Nephron (organoid): ENCODE results near the gene RPS28.
"Not testable (repeated sequence)": the region's sequence is repeated elsewhere in the genome, so short reads cannot be mapped to it uniquely, and the experiment has no call there.

Source experiments
- H3K27ac Mint-ChIP-seq, 3 experiments: 2 replicates each; pipeline ENCODE4 v1.8.0; 2020; ENCODE audit warnings: mixed read lengths in 3 of 3, mild to moderate bottlenecking in 2 of 3, moderate library complexity in 1 of 3
- H3K27me3 Mint-ChIP-seq: 2 replicates; pipeline ENCODE4 v1.8.0; 2021; ENCODE audit warnings: low read depth, mild to moderate bottlenecking, moderate library complexity, mixed read lengths
- H3K36me3 Mint-ChIP-seq: 2 replicates; pipeline ENCODE4 v1.8.0; 2020; ENCODE audit warnings: low read depth, mixed read lengths
- H3K4me1 Mint-ChIP-seq: 2 replicates; pipeline ENCODE4 v1.8.0; 2020; ENCODE audit warnings: mixed read lengths
- H3K4me3 Mint-ChIP-seq, 3 experiments: 2 replicates each; pipeline ENCODE4 v1.8.0; 2020; ENCODE audit warnings: mild to moderate bottlenecking in 3 of 3, mixed read lengths in 3 of 3, moderate library complexity in 2 of 3
- H3K9me3 Mint-ChIP-seq: 2 replicates; pipeline ENCODE4 v1.8.0; 2020; ENCODE audit warnings: mixed read lengths
- TF ChIP-seq, protein P1 (sequence below), 3 experiments: fragments of 200-600 bp; sonication (generic); IDR thresholded peaks; one replicate each; pipeline ENCODE4 v1.5.0; 2021; ENCODE audit warnings: antibody characterized with exemption in 3 of 3; ENCODE audit not compliant: unreplicated experiment in 3 of 3

RPS28 gene

DNA sequence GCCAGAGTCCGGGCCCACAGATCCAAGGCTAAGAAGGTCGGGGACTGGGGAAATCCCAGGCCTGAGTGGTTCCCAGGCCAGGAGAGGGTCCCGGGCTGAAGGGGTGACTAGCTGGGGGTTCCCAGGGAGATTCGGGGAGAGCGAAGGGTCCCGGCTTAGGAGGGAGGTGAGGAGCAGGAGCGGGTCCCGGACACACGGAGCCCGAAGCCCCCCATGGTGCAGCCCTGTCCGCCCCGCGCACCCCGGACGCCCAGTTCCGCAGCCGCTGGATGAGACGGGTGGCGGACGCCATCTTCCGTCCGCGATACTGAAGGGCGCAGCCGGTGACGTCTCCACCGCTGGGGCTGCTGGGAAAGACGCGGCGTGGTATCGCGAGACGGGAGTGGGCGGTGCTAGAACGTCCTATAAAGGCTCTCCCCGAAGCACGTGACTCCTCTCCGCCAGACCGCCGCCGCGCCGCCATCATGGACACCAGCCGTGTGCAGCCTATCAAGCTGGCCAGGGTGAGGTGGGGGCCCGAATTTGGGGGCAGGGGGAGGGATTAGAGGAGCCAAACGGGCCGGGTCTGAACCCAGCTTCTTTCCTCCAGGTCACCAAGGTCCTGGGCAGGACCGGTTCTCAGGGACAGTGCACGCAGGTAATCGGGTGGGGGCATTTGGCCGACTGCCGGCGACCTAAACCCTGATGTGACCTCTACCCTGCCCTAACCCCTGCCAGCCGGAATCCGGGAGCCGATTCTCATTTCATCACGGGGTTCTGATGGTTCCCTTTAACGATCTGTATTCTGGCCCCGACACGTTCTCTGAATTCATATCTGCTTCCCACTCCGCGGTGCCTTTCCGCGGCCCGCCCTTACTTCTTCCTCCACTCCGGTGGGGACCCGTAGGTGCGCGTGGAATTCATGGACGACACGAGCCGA is at the start of gene RPS28, which contains the start of gene NDUFA7:
RPS28 (plus strand) TSS at position 430 of the 919 bp plus-strand sequence; CDS start at position 465, 35 bp downstream.
NDUFA7 (minus strand) TSS at position 309 of the 919 bp plus-strand sequence; CDS start at position 292, 17 bp downstream.
- H3K9me3 Mint-ChIP-seq: no peaks in the 10 kb centered on the region
- H3K4me3 Mint-ChIP-seq: peak within 1 kb of the TSS; percentile 98 to 100 (median 99)
- H3K36me3 Mint-ChIP-seq: peaks cover 6% of the 10 kb centered on the region
- peak within 1 kb of the TSS; percentile 93 to 96 (median 94) for H3K27ac Mint-ChIP-seq
- TF ChIP-seq, protein P1, sequence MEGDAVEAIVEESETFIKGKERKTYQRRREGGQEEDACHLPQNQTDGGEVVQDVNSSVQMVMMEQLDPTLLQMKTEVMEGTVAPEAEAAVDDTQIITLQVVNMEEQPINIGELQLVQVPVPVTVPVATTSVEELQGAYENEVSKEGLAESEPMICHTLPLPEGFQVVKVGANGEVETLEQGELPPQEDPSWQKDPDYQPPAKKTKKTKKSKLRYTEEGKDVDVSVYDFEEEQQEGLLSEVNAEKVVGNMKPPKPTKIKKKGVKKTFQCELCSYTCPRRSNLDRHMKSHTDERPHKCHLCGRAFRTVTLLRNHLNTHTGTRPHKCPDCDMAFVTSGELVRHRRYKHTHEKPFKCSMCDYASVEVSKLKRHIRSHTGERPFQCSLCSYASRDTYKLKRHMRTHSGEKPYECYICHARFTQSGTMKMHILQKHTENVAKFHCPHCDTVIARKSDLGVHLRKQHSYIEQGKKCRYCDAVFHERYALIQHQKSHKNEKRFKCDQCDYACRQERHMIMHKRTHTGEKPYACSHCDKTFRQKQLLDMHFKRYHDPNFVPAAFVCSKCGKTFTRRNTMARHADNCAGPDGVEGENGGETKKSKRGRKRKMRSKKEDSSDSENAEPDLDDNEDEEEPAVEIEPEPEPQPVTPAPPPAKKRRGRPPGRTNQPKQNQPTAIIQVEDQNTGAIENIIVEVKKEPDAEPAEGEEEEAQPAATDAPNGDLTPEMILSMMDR (IDR thresholded peaks at IDR 0.05; ENCODE audit: unreplicated experiment in 3 of 3): no peak
- H3K27me3 Mint-ChIP-seq: no peaks in the 10 kb centered on the region
- H3K4me1 Mint-ChIP-seq: peaks cover 18% of the 10 kb centered on the region

DNA sequence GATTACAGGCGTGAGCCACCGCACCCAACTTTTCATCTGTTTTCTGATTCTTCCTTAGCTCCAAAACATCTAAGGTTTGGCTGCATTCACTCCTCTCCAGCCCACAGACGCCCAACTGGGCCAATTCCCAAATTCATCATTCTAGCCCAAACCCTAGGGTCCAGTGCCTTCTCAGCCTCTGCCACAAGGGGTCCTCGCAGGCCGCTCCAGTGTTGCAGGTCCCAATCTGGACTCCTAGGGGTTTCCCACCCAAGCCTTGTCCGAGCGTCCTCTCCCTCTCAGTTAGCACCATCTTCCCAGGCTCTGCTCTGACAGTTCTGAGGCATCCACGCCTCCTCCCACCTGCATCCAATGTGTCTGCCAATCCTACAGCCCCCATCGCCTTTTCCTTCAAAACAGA is 44.8 kb upstream of the RPS28 start:
- not testable (repeated sequence) for H3K4me1 Mint-ChIP-seq, H3K27me3 Mint-ChIP-seq, H3K27ac Mint-ChIP-seq, H3K36me3 Mint-ChIP-seq, H3K9me3 Mint-ChIP-seq, H3K4me3 Mint-ChIP-seq

DNA sequence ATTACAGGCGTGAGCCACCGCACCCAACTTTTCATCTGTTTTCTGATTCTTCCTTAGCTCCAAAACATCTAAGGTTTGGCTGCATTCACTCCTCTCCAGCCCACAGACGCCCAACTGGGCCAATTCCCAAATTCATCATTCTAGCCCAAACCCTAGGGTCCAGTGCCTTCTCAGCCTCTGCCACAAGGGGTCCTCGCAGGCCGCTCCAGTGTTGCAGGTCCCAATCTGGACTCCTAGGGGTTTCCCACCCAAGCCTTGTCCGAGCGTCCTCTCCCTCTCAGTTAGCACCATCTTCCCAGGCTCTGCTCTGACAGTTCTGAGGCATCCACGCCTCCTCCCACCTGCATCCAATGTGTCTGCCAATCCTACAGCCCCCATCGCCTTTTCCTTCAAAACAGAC is 30.0 kb upstream of the RPS28 start:
- not testable (repeated sequence) for H3K27ac Mint-ChIP-seq, H3K27me3 Mint-ChIP-seq, H3K4me3 Mint-ChIP-seq, H3K4me1 Mint-ChIP-seq, H3K9me3 Mint-ChIP-seq, H3K36me3 Mint-ChIP-seq

DNA sequence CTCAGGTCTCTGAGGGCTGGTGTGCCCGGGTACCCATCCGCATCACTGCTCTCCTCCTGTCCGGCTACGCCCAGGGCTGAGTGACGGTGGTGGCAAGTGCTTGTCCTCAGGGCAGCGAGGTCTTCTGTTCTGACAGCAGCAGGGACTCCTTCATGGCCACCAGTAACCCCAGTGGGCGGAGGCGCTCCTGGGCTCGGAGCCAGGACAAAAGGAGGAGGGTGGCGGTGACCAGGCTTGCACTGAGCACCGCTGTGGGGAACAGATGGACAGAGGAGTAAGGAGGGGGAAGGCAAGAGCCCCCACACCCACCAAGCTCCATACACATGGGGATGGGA is 19.0 kb upstream of the RPS28 start:
- H3K27me3 Mint-ChIP-seq: no peaks in the 10 kb centered on the region
- no peak overlapping the region for H3K27ac Mint-ChIP-seq
- TF ChIP-seq, protein P1 (IDR thresholded peaks at IDR 0.05; ENCODE audit: unreplicated experiment in 3 of 3): no peak
- peaks cover 8% of the 10 kb centered on the region for H3K4me1 Mint-ChIP-seq
- H3K4me3 Mint-ChIP-seq: no peak overlapping the region
- no peaks in the 10 kb centered on the region for H3K9me3 Mint-ChIP-seq
- no peaks in the 10 kb centered on the region for H3K36me3 Mint-ChIP-seq

DNA sequence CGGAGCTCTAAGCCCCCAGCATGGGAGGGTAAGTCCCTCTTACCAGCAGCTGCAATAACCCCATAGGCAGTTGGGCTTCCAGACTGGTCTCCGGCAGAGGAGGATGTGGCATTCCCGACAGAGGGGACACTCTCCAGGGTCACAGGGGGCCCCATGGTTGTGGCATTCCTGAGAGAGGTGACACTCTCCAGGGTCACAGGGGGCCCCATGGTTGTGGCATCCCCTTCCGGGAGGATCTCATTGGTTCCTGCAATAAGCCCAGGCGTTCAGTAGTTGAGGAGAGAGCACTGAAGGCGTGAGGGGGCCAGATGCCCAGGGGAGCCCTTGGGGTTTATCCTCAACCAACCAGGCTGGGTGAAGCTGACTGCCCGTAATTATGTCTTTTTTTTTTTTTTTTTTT is 18.6 kb upstream of the RPS28 start:
- no peak overlapping the region for H3K4me3 Mint-ChIP-seq
- TF ChIP-seq, protein P1 (IDR thresholded peaks at IDR 0.05; ENCODE audit: unreplicated experiment in 3 of 3): no peak
- H3K27me3 Mint-ChIP-seq: no peaks in the 10 kb centered on the region
- peaks cover 12% of the 10 kb centered on the region for H3K4me1 Mint-ChIP-seq
- no peak overlapping the region for H3K27ac Mint-ChIP-seq
- H3K36me3 Mint-ChIP-seq: no peaks in the 10 kb centered on the region
- no peaks in the 10 kb centered on the region for H3K9me3 Mint-ChIP-seq

DNA sequence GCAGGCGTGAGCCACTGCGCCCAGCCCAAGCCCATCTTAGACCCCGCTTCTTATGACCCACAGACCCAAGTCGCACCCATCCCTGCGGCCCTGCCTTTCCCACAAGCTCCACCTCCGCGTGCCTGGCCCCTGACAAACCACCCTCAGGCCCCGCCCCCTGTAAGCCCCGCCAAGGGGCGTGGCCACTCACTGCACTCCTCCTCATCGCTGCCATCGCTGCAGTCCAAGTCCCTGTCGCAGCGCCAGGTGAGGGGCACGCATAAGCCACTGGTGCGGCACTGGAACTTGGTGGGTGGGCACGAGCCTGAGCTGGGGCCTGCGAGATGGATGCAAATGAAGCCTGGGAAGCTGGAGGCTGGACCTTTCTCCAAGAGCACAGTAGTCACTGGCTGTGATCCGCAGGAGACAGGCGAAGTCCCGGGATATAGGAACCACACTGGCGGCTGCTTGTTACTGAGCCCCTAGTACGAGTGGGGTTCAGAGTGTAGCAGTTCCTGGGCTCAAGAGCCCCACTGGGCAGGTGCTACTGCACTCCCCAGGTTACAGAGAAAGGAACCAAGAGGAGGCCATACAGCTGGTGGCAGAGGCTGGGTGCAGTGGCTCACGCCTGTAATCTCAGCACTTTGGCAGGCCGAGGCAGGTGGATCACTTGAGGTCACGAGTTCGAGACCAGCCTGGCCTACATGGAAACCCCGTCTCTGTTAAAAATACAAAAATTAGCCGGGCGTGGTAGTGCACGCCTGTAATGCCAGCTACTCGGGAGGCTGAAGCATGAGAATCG is 16.3 kb upstream of the RPS28 start:
- Mint-ChIP-seq H3K9me3 (no peaks in the 10 kb centered on the region), H3K4me1 (peaks cover 21% of the 10 kb centered on the region), H3K36me3 (peaks cover 3% of the 10 kb centered on the region), H3K27me3 (no peaks in the 10 kb centered on the region), H3K27ac (no peak overlapping the region), H3K4me3 (no peak overlapping the region)
- TF ChIP-seq, protein P1 (IDR thresholded peaks at IDR 0.05; ENCODE audit: unreplicated experiment in 3 of 3): no peak
